Tibial artery (tissue), 4 donors: Measurements from ENCODE around the gene MRPL51.
A peak's percentile ranks its signal among the peaks of the same experiment; 100 is the strongest.
"Not testable (repeated sequence)": the region's sequence is repeated elsewhere in the genome, so short reads cannot be mapped to it uniquely, and the experiment has no call there.

ENCODE experiments used
- DNase-seq, 2 donors: peaks; one replicate each; pipeline ENCODE4 v3.0.0-alpha.2; 2019
- H3K27ac ChIP-seq, 2 donors: fragments of 200-600 bp; sonication (generic) in 1 of 2; 1 replicate in 1 of 2; 2 replicates in 1 of 2; pipeline ENCODE4 v1.5.1; 2018 to 2019; ENCODE audit warnings: mild to moderate bottlenecking in 1 of 2
- H3K27me3 ChIP-seq, 2 donors: fragments of 200-600 bp; sonication (generic) in 1 of 2; one replicate each; pipeline versions ENCODE4 v1.5.1 to v1.6.0; 2016 to 2019
- H3K36me3 ChIP-seq, 3 donors: fragments of 200-600 bp; sonication (generic) in 2 of 3; one replicate each; pipeline ENCODE4 v1.5.1; 2016 to 2019; ENCODE audit warnings: mild to moderate bottlenecking in 2 of 3
- H3K4me1 ChIP-seq, 4 donors: fragments of 200-600 bp; sonication (generic) in 2 of 4; 1 replicate in 3 of 4; 2 replicates in 1 of 4; pipeline ENCODE4 v1.5.1; 2016 to 2019
- H3K4me3 ChIP-seq, 2 donors: fragments of 200-600 bp; sonication (generic) in 1 of 2; 1 replicate in 1 of 2; 2 replicates in 1 of 2; pipeline ENCODE4 v1.5.1; 2018 to 2019; ENCODE audit warnings: mild to moderate bottlenecking in 2 of 2
- H3K9me3 ChIP-seq, 3 donors: fragments of 200-600 bp; sonication (generic) in 1 of 3; one replicate each; pipeline ENCODE4 v1.5.1; 2016 to 2019
- CTCF ChIP-seq, 2 experiments: fragments of 200-600 bp in 1 of 2; fragments of 450-650 bp in 1 of 2; IDR thresholded peaks; one replicate each; pipeline ENCODE4 v1.5.1; 2017 to 2019; ENCODE audit warnings: antibody characterized with exemption in 2 of 2, mild to moderate bottlenecking in 1 of 2, moderate library complexity in 1 of 2
- intact Hi-C: fragments of 100-400 bp; cut with DNase I; formaldehyde crosslinking; loops from one replicate; pipeline ENCODE4 v1.15.0; 2023; ENCODE audit warnings: low total_unique reads

MRPL51 gene

GRCh38 chr12:6507102-6507998, 14.3 kb upstream of the MRPL51 start:
- Histone ChIP-seq H3K4me3 (no peak overlapping the region), H3K36me3 (peaks cover 24 to 51% (median 26%) of the 10 kb centered on the region in 3 donors), H3K27ac (peak overlapping the region; percentile 56 to 70), H3K4me1 (peaks cover 0 to 17% (median 5%) of the 10 kb centered on the region in 4 donors), H3K9me3 (no peaks in the 10 kb centered on the region), H3K27me3 (no peaks in the 10 kb centered on the region)
- DNase-seq: no peak
- TF ChIP-seq CTCF (IDR thresholded peaks at IDR 0.05): no peak
- intact Hi-C loops: no loop called here

- intact Hi-C loops: no loop called here
- Histone ChIP-seq H3K9me3 (no peaks in the 10 kb centered on the region), H3K36me3 (peaks cover 8 to 54% (median 26%) of the 10 kb centered on the region in 3 donors), H3K27me3 (no peaks in the 10 kb centered on the region), H3K27ac (no peak overlapping the region), H3K4me1 (peaks cover 0 to 2% (median 2%) of the 10 kb centered on the region in 4 donors), H3K4me3 (no peak overlapping the region)
- no peak for DNase-seq
- TF ChIP-seq CTCF (IDR thresholded peaks at IDR 0.05): no peak
Measured at GRCh38 chr12:6500466-6500865, 7.4 kb upstream of the MRPL51 start.

- H3K27ac ChIP-seq, H3K4me3 ChIP-seq, DNase-seq, H3K9me3 ChIP-seq, H3K27me3 ChIP-seq, intact Hi-C loops: not testable (repeated sequence)
- Histone ChIP-seq H3K4me1 (peaks cover 0 to 22% (median 19%) of the 10 kb centered on the region in 4 donors), H3K36me3 (peaks cover 9 to 41% (median 26%) of the 10 kb centered on the region in 3 donors)
Measured at GRCh38 chr12:6497291-6497690, 4.2 kb upstream of the MRPL51 start.

GRCh38 chr12:6494968-6495367, 1.9 kb upstream of the MRPL51 start:
- intact Hi-C loops: loop anchor here (5.0 kb wide), 1 partner anchor 37 kb away; the partner anchor contains the start of gene GAPDH
- Histone ChIP-seq H3K27me3 (no peaks in the 10 kb centered on the region), H3K36me3 (peaks cover 18 to 52% (median 38%) of the 10 kb centered on the region in 3 donors), H3K4me3 (peak overlapping the region in 1 of 2 donors; percentile 97), H3K4me1 (peaks cover 0 to 27% (median 23%) of the 10 kb centered on the region in 4 donors), H3K9me3 (no peaks in the 10 kb centered on the region), H3K27ac (peak overlapping the region in 1 of 2 donors; percentile 94)
- no peak for TF ChIP-seq CTCF (IDR thresholded peaks at IDR 0.05)
- no peak for DNase-seq

GRCh38 chr12:6494258-6494743, 1.2 kb upstream of the MRPL51 start:
- no peak for DNase-seq
- H3K4me1 ChIP-seq: peaks cover 0 to 27% (median 23%) of the 10 kb centered on the region in 4 donors
- intact Hi-C loops: loop anchor here (5.0 kb wide), 1 partner anchor 38 kb away; the partner anchor contains the start of gene GAPDH
- peak overlapping the region; percentile 94 to 97 for H3K27ac ChIP-seq
- peaks cover 18 to 45% (median 31%) of the 10 kb centered on the region in 3 donors for H3K36me3 ChIP-seq
- H3K27me3 ChIP-seq: no peaks in the 10 kb centered on the region
- H3K4me3 ChIP-seq: peak overlapping the region; percentile 75 to 97
- H3K9me3 ChIP-seq: no peaks in the 10 kb centered on the region
- no peak for TF ChIP-seq CTCF (IDR thresholded peaks at IDR 0.05)
